ENCODE measurements around the gene LTF. TPM values are rescaled to one million over a fixed set of nuclear protein-coding genes. Genes with fewer than 3 reads are reported as not detected.

The LTF gene
- polyA plus RNA-seq, 3 donors, result 2.2 to 3.6 (median 3.3) TPM

DNA sequence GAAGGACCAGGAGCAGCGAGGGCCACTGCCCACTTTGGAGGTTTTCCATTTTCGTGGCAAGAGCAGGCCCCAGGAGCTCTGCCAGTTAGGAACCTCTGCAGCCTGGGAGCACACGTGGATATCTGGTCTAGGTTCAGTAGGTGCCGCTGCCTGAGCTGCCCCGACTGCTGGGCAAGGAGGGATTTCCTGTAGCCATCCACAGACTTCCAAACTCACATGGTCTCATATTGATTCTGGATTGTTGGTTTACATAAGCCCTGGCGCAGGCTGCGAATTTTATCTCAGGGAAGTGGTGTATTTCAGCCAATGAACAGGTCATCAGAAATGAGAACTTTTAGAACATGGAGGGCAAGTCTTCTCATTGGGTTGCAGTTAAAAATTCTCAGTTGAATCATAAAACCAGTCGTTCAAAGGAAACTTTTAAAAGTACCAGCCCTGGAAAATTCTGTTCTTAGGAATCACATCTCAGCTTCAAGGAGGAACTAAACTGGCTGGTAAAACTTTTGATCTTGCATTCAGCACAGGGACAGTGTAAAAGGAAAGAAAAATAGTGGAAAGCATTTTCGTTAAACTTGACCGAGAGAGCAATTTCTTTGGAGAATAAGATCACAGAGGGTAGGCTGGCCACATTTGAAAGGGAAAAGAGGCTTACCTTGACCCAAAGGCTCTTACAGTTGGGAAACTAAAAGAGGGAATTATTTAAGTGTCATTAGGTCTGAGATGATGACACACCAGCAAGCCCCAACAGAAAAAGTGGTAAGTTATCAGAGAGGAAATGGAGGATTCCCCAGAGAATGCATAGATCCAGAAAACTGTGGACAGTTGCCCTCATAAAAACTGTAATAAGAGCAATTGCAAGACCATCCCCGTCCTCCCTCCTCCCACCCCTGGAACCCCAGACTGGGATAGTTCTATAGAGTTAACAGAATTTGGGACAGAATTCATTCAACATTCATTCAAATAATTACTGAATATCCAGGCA, 26.7 kb upstream of the LTF start:
- no peak for DNase-seq

DNA sequence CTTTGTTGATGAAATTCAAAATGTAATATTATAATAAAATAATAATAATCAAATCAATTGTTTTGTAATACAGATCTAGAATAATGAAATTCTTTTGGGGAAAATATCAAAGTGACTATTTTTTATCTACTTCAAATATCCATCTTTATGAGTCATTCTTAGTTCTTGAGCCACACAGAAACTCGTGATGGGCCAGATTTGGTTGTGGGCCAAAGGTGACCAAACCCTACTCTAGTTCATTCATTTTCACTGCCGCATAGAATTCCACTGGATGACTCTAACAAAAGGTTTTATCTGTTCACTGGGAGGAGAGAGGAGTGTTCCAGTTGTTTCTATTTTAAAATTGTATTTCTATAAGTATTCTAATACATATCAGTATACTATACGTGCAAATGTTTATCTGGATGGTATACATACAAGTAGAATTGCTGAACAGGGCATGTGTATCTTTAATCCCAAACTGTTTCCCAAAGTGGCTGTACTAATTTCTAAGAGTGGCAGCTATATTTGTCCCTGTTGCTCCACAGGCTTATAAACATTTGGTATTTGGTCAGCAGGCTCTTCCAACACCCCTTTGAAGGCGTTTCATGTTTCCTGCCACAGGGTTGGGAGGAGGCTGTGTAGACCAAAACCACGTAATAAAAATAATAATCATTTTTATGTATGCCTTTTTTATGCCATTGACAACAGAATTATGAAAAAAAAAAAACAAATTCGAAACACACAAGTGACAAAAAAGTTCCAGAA, 25.8 kb upstream of the LTF start:
- no peak for DNase-seq

DNA sequence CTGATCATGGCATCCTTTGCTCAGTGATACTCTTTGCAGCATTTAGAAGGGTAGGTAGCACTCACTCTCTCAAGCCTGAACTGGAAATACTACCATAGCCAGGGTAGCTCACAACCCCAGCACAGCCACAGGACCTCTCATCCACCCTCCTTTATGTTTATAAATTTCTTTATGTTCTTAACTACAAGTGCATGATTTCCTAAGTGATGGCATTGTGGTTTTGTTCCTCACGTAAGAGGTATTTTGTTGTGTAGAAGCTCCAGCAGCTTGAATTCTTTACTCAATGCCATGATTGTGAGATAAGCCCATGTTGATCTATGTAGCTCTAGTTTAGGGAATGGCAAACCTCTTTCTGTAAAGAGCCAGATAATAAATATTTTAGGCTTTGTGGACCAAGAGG, 25.2 kb upstream of the LTF start:
- no peak for DNase-seq

DNA sequence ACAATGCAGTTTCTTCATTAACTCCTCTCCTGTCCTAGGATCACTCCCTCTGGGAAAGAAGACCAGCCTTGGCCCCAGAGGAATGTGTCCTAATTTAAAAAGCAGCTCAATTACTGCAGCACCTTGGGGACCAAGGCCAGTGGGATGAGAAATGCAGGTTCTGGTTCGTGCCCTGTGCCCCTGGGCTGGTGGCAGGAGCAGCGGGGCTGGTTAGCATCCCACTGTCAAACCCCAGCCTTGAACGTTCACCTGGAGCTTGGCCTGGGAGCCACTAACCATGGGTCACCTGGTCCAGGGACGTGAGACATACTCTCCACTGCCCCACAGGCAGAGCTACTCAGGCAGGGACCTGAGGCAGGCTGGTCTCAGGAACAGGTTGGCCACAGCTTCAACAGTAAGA, 24.7 kb upstream of the LTF start:
- no peak for DNase-seq

DNA sequence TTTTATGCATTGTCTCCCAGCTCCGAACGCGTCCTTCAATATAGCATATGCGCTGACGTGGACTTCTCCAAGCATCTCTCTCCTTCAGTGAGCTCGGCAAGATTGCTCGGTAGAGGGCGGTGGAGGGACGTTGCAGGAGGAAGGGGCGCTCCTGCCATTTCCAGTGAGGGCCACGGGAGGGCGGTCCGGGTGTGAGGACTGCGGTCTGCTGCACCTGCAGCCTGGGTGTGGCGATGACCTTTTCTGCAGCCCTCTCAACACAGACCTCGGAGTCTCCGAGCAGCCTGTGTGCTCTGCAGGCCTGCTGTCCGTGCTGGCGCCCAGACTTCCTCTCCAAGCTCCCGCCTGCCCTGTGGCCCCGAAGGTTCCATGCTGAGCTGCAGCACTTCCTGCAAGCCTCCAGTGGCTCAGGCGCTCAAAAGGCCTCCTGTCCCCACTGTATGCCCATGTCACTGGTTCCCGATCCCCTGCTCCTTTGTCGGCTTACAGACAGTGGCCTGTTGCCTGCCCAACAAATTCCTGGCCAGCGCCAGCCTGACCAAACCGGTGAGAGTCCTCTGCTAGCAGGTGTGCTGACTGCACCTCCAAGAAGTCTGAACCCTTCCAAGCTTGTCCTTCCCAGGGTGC, 24.1 kb upstream of the LTF start:
- peak; percentile 90 for DNase-seq

DNA sequence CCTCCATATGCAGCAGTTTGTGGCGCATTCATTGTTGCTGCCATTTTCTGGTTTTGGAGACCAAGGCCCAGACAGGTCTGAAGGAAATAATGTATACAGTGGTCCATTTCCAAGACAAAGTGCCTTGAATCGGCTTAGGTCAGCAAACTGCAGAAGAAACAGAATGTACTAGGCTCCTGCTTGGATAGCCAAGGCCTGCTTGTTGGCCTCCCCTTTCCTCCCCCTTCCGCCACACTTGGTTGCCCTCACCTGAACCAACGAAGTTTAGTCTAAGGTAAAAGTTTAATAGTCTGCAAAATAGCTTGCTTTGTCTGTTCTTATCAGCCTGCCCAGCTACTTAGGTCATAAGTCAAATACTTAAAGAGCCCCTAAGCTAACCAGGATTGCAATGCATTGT, 21.1 kb upstream of the LTF start:
- DNase-seq, result no peak

DNA sequence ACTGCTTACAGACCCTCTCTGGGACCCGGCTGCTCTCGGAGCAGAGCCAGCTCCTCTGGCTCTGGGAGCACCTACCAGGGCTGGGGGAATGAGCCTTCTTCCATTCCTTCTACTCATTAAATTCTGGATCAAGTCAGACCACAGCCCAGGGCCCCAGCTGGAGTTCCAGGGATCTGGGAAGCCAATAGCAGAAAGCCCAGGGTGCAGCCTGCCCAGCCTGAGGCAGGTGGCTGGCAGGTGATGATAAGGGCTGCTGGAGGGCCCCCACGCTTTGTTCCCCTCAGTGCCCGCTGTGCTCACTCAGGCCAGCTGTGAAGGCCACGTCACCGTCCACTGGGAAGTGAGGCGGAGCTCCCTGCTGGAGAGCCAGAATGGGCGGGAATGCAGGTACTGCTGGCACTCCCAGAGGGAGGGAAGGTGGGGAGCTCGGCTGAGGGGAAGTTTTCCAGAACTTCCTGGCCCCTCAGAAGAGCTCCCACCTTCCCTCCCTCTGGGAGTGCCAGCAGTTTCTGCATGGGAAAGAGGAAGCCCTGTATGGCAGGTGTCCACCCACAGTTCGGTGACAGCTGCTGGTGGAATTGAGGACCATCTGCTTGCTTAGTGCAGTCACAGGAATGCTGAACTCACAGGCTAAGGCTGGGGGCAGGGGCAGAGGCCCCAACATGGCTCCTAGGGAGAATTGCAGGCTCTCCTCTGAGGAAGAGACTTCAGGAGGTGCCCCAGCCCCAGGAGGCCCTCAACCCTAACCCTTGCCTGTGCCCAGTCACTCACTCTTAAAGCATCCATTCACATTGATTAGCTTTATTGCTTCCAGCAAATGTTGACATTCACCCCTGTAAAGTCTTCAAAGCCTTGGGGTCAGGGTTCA, 20.4 kb upstream of the LTF start:
- peak; percentile 46 for DNase-seq

DNA sequence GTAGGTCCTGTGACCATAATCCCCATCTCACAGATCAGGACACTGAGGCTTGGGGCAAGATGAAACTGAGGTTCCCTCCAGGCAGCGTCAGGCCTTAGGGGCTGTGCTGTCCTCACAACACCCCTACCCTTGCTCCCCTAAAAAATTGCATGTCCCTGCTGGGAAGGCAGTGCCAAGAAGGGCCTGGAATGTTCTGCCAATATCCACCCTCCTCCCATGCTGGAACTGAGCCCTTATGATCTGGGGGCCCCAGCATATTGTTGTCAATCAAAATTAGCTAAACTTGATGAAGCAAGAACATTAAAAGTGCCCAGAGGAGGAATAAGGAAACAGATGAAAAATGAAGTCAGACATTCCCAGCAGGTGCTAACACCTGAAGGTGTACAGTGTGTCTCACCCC, 19.7 kb upstream of the LTF start:
- DNase-seq, result no peak

DNA sequence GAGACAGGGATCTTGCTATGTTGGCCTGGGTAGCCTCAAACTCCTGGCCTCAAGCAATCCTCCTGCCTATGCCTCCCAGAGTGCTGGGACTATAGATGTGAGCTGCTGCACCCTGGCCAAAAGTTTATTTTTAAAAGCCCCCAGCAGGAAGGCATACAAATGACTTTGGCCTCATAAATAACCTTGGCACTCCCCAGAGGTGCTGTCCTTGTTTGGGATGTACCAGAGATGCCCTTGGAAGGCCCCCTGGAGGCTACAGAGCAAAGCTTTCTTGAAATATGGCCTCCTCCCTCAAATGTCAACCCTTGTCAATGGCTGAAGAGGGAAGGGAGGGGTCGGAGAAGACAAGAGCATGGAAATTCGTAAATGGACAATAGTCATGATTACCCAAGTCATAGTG, 19.1 kb upstream of the LTF start:
- DNase-seq, result no peak

DNA sequence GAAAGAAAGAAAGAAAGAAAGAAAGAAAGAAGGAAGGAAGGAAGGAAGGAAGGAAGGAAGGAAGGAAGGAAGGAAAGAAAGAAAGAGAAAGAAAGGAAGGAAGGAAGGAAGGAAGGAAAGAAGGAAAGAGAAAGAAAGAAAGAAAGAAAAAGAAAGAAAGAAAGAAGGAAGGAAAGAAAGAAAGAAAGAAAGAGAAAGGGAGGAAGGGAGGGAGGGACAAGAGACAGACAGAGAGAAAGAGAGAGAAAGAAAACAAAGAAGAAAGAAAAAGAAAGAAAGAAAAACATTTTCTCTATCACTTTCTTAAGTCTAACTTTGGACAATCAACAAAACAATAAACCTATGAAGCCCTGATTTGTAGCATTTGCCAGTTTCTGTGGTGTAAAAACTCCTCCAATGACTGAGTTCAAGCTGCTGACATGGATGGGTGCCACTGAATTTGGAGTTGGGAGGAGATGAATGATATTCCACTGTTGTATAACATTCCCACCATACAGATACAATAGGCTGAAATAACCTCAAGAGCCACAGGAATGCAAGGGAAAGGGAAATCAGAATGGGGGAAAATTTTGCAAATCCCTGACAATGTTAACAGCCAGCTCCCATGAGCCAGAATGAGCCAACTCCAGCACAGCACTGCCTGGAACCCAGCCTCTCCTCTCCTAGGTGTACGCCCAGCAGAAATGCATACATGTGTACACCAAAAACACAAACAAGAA, 18.1 kb upstream of the LTF start:
- DNase-seq, result no peak

DNA sequence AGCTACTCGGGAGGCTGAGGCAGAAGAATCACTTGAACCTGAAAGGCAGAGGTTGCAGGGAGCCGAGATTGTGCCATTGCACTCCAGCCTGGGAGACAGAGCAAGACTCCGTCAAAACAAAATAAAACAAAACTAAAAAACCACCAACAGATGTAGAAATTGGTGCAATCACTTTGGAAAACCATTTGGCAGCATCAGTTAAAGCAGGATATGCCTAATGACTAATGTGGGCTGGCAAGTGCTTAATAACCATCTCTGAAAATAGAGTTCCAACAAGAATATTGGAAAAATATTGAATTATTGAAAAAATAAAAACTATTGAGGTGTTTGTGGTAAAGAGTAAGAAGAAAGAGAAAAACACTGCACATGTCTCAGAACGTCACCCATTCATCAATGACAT, 16.9 kb upstream of the LTF start:
- DNase-seq, result no peak

DNA sequence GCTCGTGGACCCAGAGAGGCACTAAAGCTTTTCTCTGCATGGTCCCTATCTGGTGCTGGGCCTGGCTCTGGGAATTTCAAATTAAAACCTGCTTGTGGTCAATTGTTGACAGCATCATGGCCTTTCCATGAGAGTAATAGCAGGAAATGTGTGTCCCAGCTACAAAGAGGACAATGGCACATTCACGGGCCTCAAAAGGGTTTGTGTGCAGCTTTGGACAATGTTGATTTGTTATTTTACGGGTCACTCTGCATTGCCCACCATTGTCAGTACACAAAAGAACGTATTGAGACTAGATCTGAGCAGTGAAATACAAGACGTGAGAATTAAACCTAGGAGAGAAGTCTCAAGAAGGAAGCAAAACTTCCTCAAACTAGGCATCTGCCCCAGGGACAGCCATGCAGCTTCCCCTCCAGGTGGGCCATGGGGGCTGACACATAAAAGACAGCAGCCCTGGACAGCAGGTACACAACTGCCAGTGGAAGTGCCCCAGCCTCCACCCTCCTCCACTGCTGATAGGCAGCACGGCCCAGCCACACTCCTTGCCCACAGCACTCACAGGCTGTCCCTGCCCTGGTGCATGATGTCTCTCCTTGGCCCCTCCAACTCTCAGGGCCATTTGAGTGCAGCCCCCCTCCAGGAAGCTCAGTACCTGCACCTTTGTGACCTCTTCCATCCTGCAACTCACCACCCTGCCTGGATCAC, 15.9 kb upstream of the LTF start:
- no peak for DNase-seq

DNA sequence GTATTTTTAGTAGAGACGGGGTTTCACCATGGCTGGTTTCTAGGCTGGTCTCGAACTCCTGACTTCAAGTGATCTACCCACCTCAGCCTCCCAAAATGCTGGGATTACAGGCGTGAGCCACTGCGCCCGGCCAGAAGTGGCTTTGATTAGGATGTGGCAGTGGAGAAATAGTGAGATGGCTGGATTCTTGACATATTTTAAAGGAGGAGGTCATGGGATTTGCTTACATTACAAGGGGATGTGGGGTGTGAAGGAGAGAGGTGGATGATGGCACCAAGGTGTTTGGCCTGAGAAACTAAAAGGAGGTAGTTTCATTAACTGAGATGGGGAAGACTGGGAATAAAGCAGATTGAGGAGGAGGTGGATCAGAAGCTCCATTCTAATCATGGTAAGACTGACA, 15.0 kb upstream of the LTF start:
- no peak for DNase-seq

DNA sequence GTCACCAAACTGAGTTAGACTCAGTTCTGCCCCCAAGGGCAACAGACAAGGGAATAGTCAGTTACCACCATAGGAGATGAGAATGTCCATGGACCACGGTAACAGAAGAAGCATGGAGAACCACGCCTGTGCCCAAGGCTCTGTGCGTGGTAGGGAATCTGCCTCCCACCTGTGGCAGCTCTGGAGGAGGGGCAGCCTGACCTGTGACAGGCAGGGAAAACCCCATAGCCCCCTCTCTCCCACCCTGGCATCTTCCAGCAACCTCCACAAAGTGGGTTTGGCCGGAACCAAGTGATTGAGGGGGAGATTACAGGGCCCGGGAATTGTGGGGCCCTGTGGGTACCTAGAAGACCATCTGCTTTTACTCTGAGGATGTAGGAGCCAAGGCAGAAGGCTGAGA, 14.3 kb upstream of the LTF start:
- no peak for DNase-seq

DNA sequence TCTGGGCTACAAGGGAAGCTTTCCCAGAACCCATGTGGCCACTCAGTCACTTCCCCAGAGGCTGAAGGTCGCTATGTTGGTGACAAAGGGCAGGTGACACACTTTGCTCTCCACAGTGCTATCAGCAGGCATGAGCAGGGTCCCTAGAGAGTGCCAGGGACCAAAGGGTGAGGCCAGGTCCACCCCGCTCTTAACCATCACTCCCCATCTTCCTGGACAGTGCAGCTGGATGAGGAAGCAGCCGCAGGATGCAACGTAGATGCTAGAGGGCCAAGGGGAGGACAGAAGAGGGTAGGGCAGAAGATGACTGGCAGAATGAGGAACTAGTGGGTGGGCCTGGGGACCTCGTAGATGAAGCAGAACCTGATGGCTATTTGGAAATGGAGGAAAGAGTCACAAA, 13.6 kb upstream of the LTF start:
- DNase-seq, result no peak

DNA sequence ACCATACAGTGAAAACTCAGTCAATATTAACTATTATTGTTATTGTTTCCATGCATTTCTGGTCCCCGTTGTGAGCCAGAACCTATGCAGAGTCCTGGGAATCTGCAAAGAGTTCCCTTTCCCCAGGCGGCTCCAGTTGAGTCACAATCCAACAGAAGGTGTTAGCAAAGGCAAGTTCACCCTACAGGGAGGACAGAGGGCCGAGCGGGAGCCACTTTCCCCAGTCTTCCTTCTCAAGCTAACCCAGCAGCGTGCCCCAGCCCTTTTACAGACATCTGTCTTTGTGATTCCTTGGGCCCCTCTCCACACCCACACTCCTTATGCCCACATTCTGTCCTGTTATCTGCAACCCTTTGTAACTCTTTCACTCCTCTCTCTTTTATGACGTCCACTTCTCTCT, 13.1 kb upstream of the LTF start:
- DNase-seq, result no peak

DNA sequence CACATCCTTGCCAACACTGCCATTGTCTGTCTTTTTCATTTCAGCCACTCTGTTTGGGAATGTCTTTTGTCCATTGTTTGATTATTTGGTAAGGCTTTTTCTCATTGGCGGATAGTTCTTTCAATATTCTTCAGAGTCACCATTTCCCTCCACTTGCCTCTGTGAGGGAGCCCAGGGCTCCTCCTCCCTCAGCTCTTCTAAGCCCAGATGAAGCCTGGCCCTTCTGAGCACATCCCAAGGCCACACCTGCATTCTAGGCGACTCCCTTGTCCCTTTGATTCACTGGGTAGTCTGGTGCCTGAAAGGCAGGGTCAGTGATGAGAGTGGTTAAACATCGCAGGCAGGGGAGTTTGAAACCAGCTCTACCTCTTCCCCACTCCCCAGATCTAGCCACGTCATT, 12.4 kb upstream of the LTF start:
- DNase-seq, result no peak

DNA sequence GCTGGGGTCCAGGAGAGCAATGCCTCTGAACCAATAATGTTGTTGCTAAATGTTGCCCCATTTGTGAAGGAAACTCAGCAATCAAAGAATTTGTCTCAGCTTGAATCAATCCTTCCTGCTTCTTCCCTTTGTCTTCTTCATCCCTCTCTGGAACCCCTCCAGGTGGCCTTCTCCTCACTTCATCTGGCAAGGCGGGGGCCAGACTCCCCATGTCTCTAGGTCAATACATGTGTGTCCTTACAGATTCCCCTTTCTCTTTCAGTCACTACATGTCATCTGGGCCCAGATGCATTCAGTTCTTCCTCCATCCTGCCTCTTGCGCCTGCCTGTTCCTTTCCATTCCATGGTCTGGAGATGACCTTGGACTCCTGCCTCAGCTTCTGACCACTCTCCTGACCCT, 8.0 kb upstream of the LTF start:
- no peak for DNase-seq

DNA sequence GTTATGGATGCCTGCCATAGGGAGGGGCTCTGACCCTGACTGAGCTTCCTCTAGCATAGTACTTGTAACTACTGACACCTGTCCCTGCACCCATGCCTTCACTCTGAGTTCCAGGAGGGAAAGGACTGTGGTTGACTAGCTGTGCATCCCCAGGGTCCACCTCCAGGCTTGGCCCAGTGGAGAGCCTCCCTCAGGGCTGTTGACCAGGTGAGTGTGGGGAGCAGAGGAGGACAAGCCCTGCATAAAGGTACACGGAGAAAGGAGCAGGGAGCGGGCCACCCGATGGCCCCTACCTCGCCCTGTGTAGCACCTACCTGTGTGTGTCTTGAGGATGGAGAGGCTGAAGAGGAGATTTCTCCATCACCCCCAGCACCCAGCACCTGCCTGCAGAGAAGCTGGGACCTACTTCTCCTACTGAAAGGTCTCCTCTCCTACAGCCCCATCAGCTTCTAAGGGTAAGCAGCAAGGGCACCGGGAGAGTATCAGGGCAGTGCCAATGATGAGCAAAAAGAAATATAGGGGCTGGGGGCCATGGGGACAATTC, 6.7 kb upstream of the LTF start:
- no peak for DNase-seq

DNA sequence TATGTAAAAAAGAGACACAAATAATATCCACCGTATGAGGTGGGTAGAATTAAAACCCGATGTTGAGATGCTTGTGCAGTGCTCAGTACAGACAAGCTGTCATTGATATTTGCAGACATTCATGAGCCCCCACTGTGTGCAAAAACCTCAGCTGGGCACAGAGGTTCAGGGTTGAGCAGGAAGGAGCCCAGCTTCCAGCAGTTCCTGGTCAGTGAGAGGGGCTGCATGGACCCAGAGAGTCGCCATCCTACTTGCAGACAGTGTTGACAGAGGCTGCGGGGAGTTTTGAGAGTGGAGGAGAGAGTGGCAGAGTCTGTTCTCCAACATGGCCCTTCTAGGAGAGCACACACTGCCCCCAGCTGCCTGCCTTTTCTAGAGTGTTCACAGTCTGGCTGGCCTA, 6.1 kb upstream of the LTF start:
- DNase-seq, result no peak

All from renal pelvis (tissue), 4 donors.